IMR-90 (cell line): ENCODE data around the gene NKAIN2. TPM values are rescaled to one million over a fixed set of nuclear protein-coding genes. Genes with fewer than 3 reads are reported as not detected.

Experiments used
- ATAC-seq: fragments of 200-7000 bp; cut with Tn5 transposase; 2 replicates; pipeline ENCODE4 v1.9.1; 2020; ENCODE audit warnings: low read depth, mild to moderate bottlenecking, moderate library complexity
- BruUV-seq: library from RNA; stranded (reverse); fragments of 400-500 nt; replicated peaks from 2 replicates; lab custom pipeline; 2021; lab: Mats Ljungman, UMichigan
- CTCF ChIA-PET: fragments of 300-600 bp; formaldehyde crosslinking; extraction: SDS; loops from one replicate; lab custom pipeline; 2021; ENCODE audit warnings: antibody characterized with exemption; lab: Yijun Ruan, JAX
- POLR2A ChIA-PET: fragments of 300-600 bp; sonication (Branson Sonifier 250); formaldehyde crosslinking; loops from one replicate; lab custom pipeline; 2022; ENCODE audit warnings: antibody characterized with exemption; ENCODE audit not compliant: unreplicated experiment; lab: Charles Lee
- DNase-seq: peaks from one replicate; pipeline ENCODE4 v3.0.0; 2013
- H2AFZ ChIP-seq: replicated peaks from 2 replicates; pipeline ENCODE3; 2013; ENCODE audit warnings: low read length, mild to moderate bottlenecking; ENCODE audit not compliant: poor library complexity
- H2AK5ac ChIP-seq: 2 replicates; pipeline ENCODE4 v1.6.1; 2013; ENCODE audit warnings: low read depth, low read length, inconsistent platforms
- H2AK9ac ChIP-seq: replicated peaks from 2 replicates; pipeline ENCODE3; 2013; ENCODE audit warnings: mild to moderate bottlenecking, low read depth, low read length, moderate library complexity; ENCODE audit not compliant: poor library complexity
- H2BK120ac ChIP-seq: 2 replicates; pipeline ENCODE4 v1.6.1; 2013; ENCODE audit warnings: low read depth, low read length, inconsistent platforms
- H2BK15ac ChIP-seq: 3 replicates; pipeline ENCODE4 v1.6.1; 2013; ENCODE audit warnings: low read depth, low read length, inconsistent platforms
- H2BK20ac ChIP-seq: 2 replicates; pipeline ENCODE4 v1.6.1; 2013; ENCODE audit warnings: low read depth, mild to moderate bottlenecking, inconsistent platforms, low read length, moderate library complexity
- H2BK5ac ChIP-seq: 2 replicates; pipeline ENCODE4 v1.6.1; 2013; ENCODE audit warnings: mild to moderate bottlenecking, low read depth, low read length, inconsistent platforms; ENCODE audit not compliant: poor library complexity, severe bottlenecking
- H3K14ac ChIP-seq: replicated peaks from 2 replicates; pipeline ENCODE4 v1.6.1; 2013; ENCODE audit warnings: low read depth, low read length, inconsistent platforms
- H3K18ac ChIP-seq: 2 replicates; pipeline ENCODE4 v1.6.1; 2013; ENCODE audit warnings: low read depth, low read length, control low read depth
- H3K23ac ChIP-seq: 2 replicates; pipeline ENCODE4 v1.6.1; 2013; ENCODE audit warnings: low read depth, low read length, inconsistent platforms
- H3K27ac ChIP-seq: 2 replicates; pipeline ENCODE4 v1.5.1; 2013; ENCODE audit warnings: mild to moderate bottlenecking, control low read depth, low read length; ENCODE audit not compliant: insufficient read depth
- H3K27me3 ChIP-seq: 2 replicates; pipeline ENCODE4 v1.6.1; 2013; ENCODE audit warnings: low read length; ENCODE audit not compliant: control insufficient read depth, insufficient read depth
- H3K36me3 ChIP-seq: 2 replicates; pipeline ENCODE4 v1.6.1; 2013; ENCODE audit warnings: low read length, mixed read lengths; ENCODE audit not compliant: control insufficient read depth, insufficient read depth
- H3K4ac ChIP-seq: 2 replicates; pipeline ENCODE4 v1.6.1; 2013; ENCODE audit warnings: low read depth, low read length, inconsistent platforms
- H3K4me1 ChIP-seq: 2 replicates; pipeline ENCODE4 v1.6.1; 2013; ENCODE audit warnings: low read length, mixed read lengths; ENCODE audit not compliant: control insufficient read depth, insufficient read depth
- H3K4me2 ChIP-seq: 2 replicates; pipeline ENCODE4 v1.6.1; 2013; ENCODE audit warnings: low read depth, mild to moderate bottlenecking, control low read depth, low read length, moderate library complexity
- H3K4me3 ChIP-seq: 2 replicates; pipeline ENCODE4 v1.5.1; 2013; ENCODE audit warnings: low read depth, mild to moderate bottlenecking, control low read depth, low read length, moderate library complexity; ENCODE audit not compliant: insufficient read depth
- H3K56ac ChIP-seq: 2 replicates; pipeline ENCODE4 v1.6.1; 2013; ENCODE audit warnings: low read length, inconsistent platforms; ENCODE audit not compliant: insufficient read depth; ENCODE audit errors: extremely low read depth
- H3K79me1 ChIP-seq, 2 experiments: 2 replicates each; pipeline ENCODE4 v1.6.1; 2013; ENCODE audit warnings: low read length in 2 of 2, inconsistent platforms in 1 of 2, low read depth in 1 of 2
- H3K9ac ChIP-seq: 2 replicates; pipeline ENCODE4 v1.6.1; 2013; ENCODE audit warnings: low read depth, low read length, control low read depth
- H3K9me1 ChIP-seq: 2 replicates; pipeline ENCODE4 v1.6.1; 2013; ENCODE audit warnings: low read length, inconsistent platforms; ENCODE audit not compliant: insufficient read depth
- H3K9me3 ChIP-seq: 2 replicates; pipeline ENCODE4 v1.6.1; 2013; ENCODE audit warnings: low read length; ENCODE audit not compliant: control insufficient read depth, insufficient read depth
- H4K20me1 ChIP-seq: 2 replicates; pipeline ENCODE4 v1.6.1; 2013; ENCODE audit warnings: low read length, inconsistent platforms; ENCODE audit not compliant: insufficient read depth
- H4K5ac ChIP-seq: 2 replicates; pipeline ENCODE4 v1.6.1; 2013; ENCODE audit warnings: mild to moderate bottlenecking, low read depth, low read length, control low read depth
- H4K8ac ChIP-seq, 2 experiments: 2 replicates each; pipeline ENCODE4 v1.6.1; 2013; ENCODE audit warnings: low read depth in 2 of 2, low read length in 2 of 2, control low read depth in 1 of 2, inconsistent platforms in 1 of 2
- H4K91ac ChIP-seq: 2 replicates; pipeline ENCODE4 v1.6.1; 2013; ENCODE audit warnings: low read depth, low read length, inconsistent platforms; ENCODE audit not compliant: insufficient read depth
- MXI1 ChIP-seq: IDR thresholded peaks from 2 replicates; pipeline ENCODE4 v1.6.1; 2012; ENCODE audit warnings: low read depth, mild to moderate bottlenecking, low read length, moderate library complexity, borderline replicate concordance
- POLR2A ChIP-seq: IDR thresholded peaks from 2 replicates; pipeline ENCODE4 v1.6.1; 2012; ENCODE audit warnings: mild to moderate bottlenecking, low read depth, low read length
- whole genome bisulfite sequencing, 2 experiments: methylation state at CpG; one replicate each; pipeline versions ENCODE4 v1.1.5 to v1.1.7; 2013; ENCODE audit warnings: missing lambda C conversion rate in 2 of 2; ENCODE audit not compliant: insufficient read length in 1 of 2; ENCODE audit errors: extremely low coverage in 2 of 2; 5-methylcytosine and 5-hydroxymethylcytosine counted together
- dilution Hi-C: fragments of 300-500 bp; cut with HindIII; formaldehyde crosslinking; loops from one replicate; pipeline ENCODE4 v1.14.3; 2018; ENCODE audit warnings: low sequenced_read_pairs; ENCODE audit not compliant: unreplicated experiment
- in situ Hi-C: fragments of 300-500 bp; cut with MboI; formaldehyde crosslinking; loops from 3 replicates; pipeline ENCODE4 v1.14.3; 2019; ENCODE audit warnings: low sequenced_read_pairs, inconsistent platforms, mixed read lengths
- intact Hi-C: fragments of 100-400 bp; cut with micrococcal nuclease; formaldehyde crosslinking; loops from 2 replicates; pipeline ENCODE4 v1.10.0; 2022
- polyA plus RNA-seq, 3 experiments: library from polyadenylated mRNA; depleted of rRNA; stranded (reverse); fragments of >200 nt; gene quantifications; 2 replicates each; pipeline ENCODE4 v1.2.3, GENCODE V29; 2012; ENCODE audit warnings: low replicate concordance in 1 of 3
- total RNA-seq: library from RNA; depleted of rRNA; stranded (reverse); fragments of >200 nt; gene quantifications from 2 replicates; pipeline ENCODE4 v1.2.3, GENCODE V29; 2012
- TF ChIP-seq, protein P1 (sequence below): conservative IDR thresholded peaks from 2 replicates; pipeline ENCODE4 v1.5.1; 2012; ENCODE audit warnings: mild to moderate bottlenecking, low read depth, low read length, improper control_type of control experiment
- TF ChIP-seq, protein P2 (sequence below): fragments of 150-350 bp; IDR thresholded peaks from 2 replicates; pipeline ENCODE4 v1.6.1; 2017; ENCODE audit warnings: mild to moderate bottlenecking, antibody characterized with exemption, low read length, low read depth

The NKAIN2 gene
- total and polyA plus RNA-seq, 2 of the 4 experiments (the other 2 are of a cell fraction) = not detected

- Histone ChIP-seq H3K9me1 (no peaks in the 10 kb centered on the region), H4K20me1 (no peaks in the 10 kb centered on the region), H3K4me2 (no peak overlapping the region), H2AK9ac (no peak overlapping the region), H3K14ac (no peak overlapping the region), H4K91ac (no peak overlapping the region), H3K4me1 (no peaks in the 10 kb centered on the region), H3K9me3 (no peaks in the 10 kb centered on the region), H2AK5ac (no peak overlapping the region), H3K4me3 (no peak overlapping the region), H2AFZ (no peak overlapping the region), H2BK20ac (no peak overlapping the region), H2BK5ac (no peak overlapping the region), H3K56ac (no peak overlapping the region), H3K27me3 (no peaks in the 10 kb centered on the region), H3K18ac (no peak overlapping the region), H2BK15ac (no peak overlapping the region), H3K27ac (no peak overlapping the region), H3K79me1 (no peaks in the 10 kb centered on the region), H3K36me3 (no peaks in the 10 kb centered on the region), H3K23ac (no peak overlapping the region), H3K9ac (no peak overlapping the region), H4K8ac (no peak overlapping the region), H3K4ac (no peak overlapping the region), H2BK120ac (no peak overlapping the region), H4K5ac (no peak overlapping the region)
- no peak for DNase-seq
- no peak for ATAC-seq
- TF ChIP-seq, protein P1, sequence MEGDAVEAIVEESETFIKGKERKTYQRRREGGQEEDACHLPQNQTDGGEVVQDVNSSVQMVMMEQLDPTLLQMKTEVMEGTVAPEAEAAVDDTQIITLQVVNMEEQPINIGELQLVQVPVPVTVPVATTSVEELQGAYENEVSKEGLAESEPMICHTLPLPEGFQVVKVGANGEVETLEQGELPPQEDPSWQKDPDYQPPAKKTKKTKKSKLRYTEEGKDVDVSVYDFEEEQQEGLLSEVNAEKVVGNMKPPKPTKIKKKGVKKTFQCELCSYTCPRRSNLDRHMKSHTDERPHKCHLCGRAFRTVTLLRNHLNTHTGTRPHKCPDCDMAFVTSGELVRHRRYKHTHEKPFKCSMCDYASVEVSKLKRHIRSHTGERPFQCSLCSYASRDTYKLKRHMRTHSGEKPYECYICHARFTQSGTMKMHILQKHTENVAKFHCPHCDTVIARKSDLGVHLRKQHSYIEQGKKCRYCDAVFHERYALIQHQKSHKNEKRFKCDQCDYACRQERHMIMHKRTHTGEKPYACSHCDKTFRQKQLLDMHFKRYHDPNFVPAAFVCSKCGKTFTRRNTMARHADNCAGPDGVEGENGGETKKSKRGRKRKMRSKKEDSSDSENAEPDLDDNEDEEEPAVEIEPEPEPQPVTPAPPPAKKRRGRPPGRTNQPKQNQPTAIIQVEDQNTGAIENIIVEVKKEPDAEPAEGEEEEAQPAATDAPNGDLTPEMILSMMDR = no peak
- TF ChIP-seq POLR2A = no peak
- TF ChIP-seq, protein P2, sequence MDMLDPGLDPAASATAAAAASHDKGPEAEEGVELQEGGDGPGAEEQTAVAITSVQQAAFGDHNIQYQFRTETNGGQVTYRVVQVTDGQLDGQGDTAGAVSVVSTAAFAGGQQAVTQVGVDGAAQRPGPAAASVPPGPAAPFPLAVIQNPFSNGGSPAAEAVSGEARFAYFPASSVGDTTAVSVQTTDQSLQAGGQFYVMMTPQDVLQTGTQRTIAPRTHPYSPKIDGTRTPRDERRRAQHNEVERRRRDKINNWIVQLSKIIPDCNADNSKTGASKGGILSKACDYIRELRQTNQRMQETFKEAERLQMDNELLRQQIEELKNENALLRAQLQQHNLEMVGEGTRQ = no peak
- no peak for TF ChIP-seq MXI1
- ChIA-PET CTCF (interaction anchor here (1.0 kb wide), 1 partner anchor 9 kb away, joined by 4 read pairs; no protein-coding TSS in a partner anchor), POLR2A (no interaction called here)
- intact Hi-C loops (no loop called here), dilution Hi-C loops (no loop called here), in situ Hi-C loops (no loop called here)
- no TSS peak for BruUV-seq
- WGBS, 2 experiments = no CpG with 5 or more reads among the region's 2 CpGs
Measured at GRCh38 chr6:124613031-124613430, 809.4 kb downstream of the NKAIN2 start.
